Measurements from ENCODE around the gene PPM1D. TPM values are rescaled to one million over a fixed set of nuclear protein-coding genes. Genes with fewer than 3 reads are reported as not detected.

The PPM1D gene
- 7.0 and 9.2 TPM in 2 replicates for total RNA-seq

GRCh38 chr17:60599620-60600489, at the start of gene PPM1D:
Gene PPM1D (plus strand): TSS chr17:60600193. CDS start chr17:60600415, 222 bp downstream.

DNA sequence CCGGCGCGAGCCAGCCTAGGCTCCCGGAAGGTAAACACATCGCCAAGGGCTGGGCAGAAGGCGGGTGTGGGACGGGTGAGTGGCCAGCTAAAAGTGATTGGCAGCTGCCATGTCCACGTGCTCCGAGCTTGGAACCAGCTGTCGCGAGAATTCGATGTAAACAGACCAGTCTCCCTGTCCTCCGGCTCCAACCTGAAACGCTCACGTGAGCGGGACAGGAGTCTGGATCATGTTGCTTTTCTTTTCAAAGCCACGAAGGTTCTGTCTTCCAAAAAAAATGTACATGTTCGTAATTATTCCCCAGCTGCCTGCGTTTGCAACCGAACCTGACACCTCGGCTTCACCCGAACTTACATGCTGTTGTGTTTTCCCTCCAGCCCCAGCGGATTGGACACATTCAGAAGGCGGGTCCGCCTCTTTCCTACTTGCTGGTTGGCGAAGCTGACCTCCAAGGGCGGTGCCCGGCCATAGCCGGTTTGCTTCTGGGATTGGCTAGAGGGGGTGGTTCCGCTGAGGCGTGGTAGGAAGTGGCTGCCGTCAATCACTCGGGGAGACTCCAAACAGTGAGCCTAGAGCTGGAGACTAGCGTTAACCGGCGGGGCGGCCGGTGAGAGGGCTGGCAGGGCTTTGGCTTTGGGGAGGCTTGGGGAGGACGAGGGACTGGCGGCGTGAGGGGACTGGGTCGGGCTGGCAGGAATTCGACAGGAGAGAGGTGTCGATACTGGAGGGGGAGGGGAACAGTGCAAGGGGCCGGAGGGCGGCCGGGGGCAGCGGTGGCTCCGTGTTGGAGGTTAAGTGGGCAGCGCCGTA, 77.5 kb downstream of the PPM1D start, which contains the start of gene BCAS3:
TSS of gene BCAS3 (plus strand) at position 544 of the 810 bp plus-strand sequence.

Small RNAs within 50 kb of the gene (small RNA-seq; reads per million reads assigned to genes)
- gene AC011921.2 (not detected), gene RN7SL606P (not detected), gene RNU6-623P (not detected)

Other genes with a start within 250 kb of the PPM1D start
- 52.5 and 73.7 TPM in 2 replicates for gene USP32, start 208.1 kb upstream of the PPM1D start, total RNA-seq
- gene CHCT1, start 177.7 kb upstream of the PPM1D start, total RNA-seq = not detected in 2 replicates
- 26.8 and 32.8 TPM in 2 replicates for gene APPBP2, start 74.0 kb upstream of the PPM1D start, total RNA-seq
- 13.7 and 15.1 TPM in 2 replicates for gene BCAS3, start 77.7 kb downstream of the PPM1D start, total RNA-seq

All from subcutaneous preadipocyte (primary cell).